SH-SY5Y (cell line): ENCODE data around the gene PRDM16.

Source experiments
- GATA2 ChIP-seq: IDR thresholded peaks from 2 replicates; pipeline ENCODE4 v1.6.1; 2011; ENCODE audit warnings: mild to moderate bottlenecking, low read depth, low read length
- GATA3 ChIP-seq: IDR thresholded peaks from 2 replicates; pipeline ENCODE4 v1.6.1; 2011; ENCODE audit warnings: low read depth, mild to moderate bottlenecking, low read length, moderate library complexity

DNA sequence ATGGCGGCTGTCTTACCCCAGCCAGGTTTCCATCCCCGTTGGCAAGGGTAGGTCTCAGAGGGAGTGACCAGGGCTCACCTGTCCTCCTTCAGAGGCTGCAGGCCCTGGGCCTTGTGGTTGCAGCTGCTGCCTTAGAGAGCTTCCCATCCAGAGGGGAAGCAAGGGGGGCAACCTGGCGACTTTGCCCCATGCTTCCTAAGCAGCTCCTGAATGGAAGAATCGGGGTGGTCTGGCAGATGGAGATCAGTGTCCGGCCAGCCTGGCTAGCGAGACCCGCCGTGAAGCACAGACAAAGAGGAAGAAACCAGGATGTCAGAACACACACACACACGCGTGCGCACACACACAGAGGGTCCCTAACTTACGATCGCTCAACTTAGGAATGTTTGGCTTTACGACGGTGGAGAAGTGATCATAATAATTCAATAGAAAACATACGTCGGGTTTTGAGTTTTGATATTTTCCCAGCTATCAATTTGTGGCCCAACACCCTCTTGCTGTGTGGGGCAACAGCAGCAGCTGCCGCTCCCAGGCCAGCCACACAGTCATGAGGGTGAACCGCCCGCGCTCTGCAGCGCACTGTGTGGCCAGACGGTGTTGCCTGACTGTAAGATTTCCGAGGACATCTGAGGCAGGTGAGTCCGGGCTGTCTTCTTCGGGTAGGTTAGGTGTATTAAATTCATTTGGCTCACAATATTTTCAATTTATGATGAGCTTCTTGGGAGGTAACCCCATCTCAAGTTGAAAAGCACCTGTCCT is 272.4 kb downstream of the PRDM16 start:
- TF ChIP-seq GATA2 (no peak), GATA3 (no peak)
